Measurements from ENCODE around the gene CFAP61. TPM values are rescaled to one million over a fixed set of nuclear protein-coding genes. Genes with fewer than 3 reads are reported as not detected.

Gene CFAP61
- total RNA-seq, 4 donors from 2014 or later: 0.19 to 1.4 (median 1.1) TPM

DNA sequence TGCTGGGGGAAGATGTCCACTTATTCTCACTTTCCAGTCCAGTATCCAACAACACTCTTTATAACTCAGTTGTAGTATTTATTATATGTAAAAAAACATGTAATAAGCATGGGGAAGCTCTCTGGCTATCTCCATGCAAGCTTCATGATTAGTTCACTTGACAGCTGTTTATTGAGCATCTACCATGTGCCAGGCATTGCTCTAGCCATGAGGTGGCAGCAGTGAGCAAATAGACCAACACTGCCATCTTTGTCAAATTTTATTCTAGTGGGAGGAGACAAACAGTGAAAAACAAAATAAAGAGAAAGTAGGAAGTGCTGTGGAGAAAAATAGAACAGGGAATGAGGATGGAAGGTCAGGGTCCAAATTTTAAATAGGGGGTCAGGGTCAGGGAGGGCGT is 131.8 kb downstream of the CFAP61 start:
- DNase-seq (ENCODE audit: low spot score in 2 of 2): no peak
- 77 to 86% methylated on average over 1 of the region's 1 CpG for WGBS, 2 donors
- TF ChIP-seq, protein P1, sequence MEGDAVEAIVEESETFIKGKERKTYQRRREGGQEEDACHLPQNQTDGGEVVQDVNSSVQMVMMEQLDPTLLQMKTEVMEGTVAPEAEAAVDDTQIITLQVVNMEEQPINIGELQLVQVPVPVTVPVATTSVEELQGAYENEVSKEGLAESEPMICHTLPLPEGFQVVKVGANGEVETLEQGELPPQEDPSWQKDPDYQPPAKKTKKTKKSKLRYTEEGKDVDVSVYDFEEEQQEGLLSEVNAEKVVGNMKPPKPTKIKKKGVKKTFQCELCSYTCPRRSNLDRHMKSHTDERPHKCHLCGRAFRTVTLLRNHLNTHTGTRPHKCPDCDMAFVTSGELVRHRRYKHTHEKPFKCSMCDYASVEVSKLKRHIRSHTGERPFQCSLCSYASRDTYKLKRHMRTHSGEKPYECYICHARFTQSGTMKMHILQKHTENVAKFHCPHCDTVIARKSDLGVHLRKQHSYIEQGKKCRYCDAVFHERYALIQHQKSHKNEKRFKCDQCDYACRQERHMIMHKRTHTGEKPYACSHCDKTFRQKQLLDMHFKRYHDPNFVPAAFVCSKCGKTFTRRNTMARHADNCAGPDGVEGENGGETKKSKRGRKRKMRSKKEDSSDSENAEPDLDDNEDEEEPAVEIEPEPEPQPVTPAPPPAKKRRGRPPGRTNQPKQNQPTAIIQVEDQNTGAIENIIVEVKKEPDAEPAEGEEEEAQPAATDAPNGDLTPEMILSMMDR (IDR thresholded peaks at IDR 0.05): no peak
- TF ChIP-seq POLR2A (IDR thresholded peaks at IDR 0.05): no peak
- no peak overlapping the region for H3K4me3 ChIP-seq (ENCODE audit: low read depth, poor library complexity, severe bottlenecking)
- intact Hi-C loops (cut with DNase I; ENCODE audit: low total_unique reads): no loop called here

DNA sequence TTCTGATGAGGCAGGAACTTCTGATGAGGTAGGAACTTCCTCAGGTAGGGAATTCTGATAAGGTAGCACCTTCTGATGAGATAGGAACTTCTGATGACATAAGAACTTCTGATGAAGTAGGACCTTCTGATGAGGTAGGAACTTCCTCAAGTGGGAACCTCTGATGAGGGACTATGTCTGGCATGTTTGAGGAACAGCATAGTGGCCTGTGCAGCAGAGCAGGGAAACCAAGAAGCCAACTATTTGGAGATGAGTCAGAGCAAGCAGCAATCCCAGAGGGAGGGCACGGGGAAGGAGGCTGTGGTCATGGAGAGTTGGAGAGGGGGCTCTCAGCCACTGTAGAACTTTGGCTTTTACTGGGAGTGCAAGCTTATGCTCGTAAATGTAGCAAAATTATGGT is 132.4 kb downstream of the CFAP61 start:
- H3K4me3 ChIP-seq (ENCODE audit: low read depth, poor library complexity, severe bottlenecking): no peak overlapping the region
- WGBS, 2 donors: 67 to 87% methylated on average over 2 of the region's 2 CpGs
- TF ChIP-seq, protein P1 (IDR thresholded peaks at IDR 0.05): no peak
- no peak for TF ChIP-seq POLR2A (IDR thresholded peaks at IDR 0.05)
- intact Hi-C loops (cut with DNase I; ENCODE audit: low total_unique reads): no loop called here
- DNase-seq (ENCODE audit: low spot score in 2 of 2): no peak

DNA sequence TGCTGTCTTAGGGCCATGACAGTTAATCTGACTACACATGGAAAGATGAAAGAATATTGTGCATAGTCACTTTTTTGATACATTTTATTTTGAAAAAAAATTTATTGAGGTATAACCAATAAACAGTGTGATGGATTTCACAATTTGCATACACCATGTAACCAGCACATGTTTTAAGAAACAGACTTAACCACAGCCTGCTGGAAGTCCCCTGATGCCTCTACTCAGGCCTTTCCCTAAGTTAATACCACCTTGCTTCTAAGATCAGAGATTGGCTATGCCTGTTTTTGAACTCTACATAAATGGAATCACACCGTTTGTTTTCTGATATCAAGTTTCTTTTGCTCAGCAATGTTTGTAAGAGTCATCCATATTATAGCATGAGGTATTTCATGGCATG is 136.3 kb downstream of the CFAP61 start:
- no peak overlapping the region for H3K4me3 ChIP-seq (ENCODE audit: low read depth, poor library complexity, severe bottlenecking)
- WGBS, 2 donors: 69 to 80% methylated on average over 1 of the region's 1 CpG
- DNase-seq (ENCODE audit: low spot score in 2 of 2): no peak
- TF ChIP-seq, protein P1 (IDR thresholded peaks at IDR 0.05): no peak
- TF ChIP-seq POLR2A (IDR thresholded peaks at IDR 0.05): no peak
- intact Hi-C loops (cut with DNase I; ENCODE audit: low total_unique reads): no loop called here

DNA sequence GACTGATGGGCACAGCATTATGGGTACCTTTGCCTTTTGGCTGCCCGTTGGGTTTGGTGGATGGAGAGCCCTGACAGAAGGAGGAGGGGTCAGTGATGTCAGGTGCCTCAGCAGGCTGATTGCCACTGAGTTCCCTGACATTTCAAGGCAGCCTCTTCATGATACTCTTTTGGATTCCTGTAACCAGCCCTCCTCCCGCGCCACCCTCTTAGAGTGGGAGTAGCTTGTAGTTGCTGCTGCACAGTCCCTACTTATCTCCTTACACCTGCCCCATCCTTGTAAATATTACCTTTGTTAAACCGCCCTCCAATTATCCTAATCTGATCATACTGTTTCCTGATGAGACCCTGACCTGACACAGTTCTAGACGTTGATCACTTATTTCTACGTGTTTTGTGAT is 140.0 kb downstream of the CFAP61 start:
- WGBS, 2 donors: 80 to 92% methylated on average over 6 of the region's 6 CpGs
- no peak overlapping the region for H3K4me3 ChIP-seq (ENCODE audit: low read depth, poor library complexity, severe bottlenecking)
- intact Hi-C loops (cut with DNase I; ENCODE audit: low total_unique reads): no loop called here
- TF ChIP-seq, protein P1 (IDR thresholded peaks at IDR 0.05): no peak
- TF ChIP-seq POLR2A (IDR thresholded peaks at IDR 0.05): no peak
- no peak for DNase-seq (ENCODE audit: low spot score in 2 of 2)

DNA sequence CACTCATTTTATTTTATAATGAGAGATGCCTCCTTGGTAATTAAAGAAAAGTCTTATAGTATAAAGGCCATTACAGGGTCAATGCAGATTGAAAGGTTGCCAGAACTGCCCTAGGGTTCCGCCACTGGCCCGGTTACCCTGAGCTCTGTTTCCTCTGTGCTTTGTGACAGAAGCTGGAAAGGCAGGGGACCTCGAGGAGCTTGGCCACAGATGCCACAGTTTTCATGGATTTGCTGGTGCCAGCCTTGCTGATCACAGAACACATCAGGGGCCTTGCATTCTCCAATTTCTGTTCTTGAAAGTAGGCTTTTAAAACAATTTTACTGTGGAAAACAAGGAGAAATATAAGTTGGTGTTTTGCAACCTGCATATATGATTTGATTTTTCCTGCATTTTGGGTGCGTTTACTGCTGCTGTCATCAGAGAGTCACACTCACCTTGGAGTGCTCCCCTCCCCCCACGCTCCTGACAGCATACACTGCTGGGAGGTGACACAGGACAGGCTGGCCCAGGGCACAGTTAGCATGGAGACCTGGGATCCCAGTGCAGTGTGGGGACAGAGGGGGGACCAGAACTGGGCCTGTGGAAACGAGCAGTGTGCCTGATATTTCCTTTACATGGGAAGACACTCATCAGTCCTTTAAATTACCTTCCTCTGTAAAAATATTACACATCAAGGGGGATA is 142.8 kb downstream of the CFAP61 start:
- TF ChIP-seq, protein P1 (IDR thresholded peaks at IDR 0.05): no peak
- no peak for TF ChIP-seq POLR2A (IDR thresholded peaks at IDR 0.05)
- WGBS, 2 donors: 57 to 64% methylated on average over 6 of the region's 6 CpGs
- no peak for DNase-seq (ENCODE audit: low spot score in 2 of 2)
- intact Hi-C loops (cut with DNase I; ENCODE audit: low total_unique reads): no loop called here
- H3K4me3 ChIP-seq (ENCODE audit: low read depth, poor library complexity, severe bottlenecking): no peak overlapping the region

DNA sequence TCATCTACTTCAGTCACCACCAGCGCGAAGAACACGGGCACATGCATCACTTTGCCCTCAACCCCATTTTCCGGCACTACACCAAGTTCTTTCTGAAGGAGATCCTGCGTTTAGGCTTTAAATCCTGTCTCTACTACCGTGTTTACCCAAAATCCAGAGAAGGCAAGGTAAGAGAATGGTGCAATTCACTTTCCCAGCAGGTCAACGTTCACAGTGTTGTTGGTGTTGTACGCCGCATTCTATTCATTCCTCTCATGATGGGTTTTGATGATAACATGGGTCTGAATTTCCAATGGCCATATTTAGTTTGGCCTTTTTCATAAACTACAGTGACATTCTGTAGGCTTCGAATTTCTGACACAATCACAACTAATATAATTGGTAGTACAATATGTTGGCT is 144.3 kb downstream of the CFAP61 start:
- no peak overlapping the region for H3K4me3 ChIP-seq (ENCODE audit: low read depth, poor library complexity, severe bottlenecking)
- no peak for DNase-seq (ENCODE audit: low spot score in 2 of 2)
- TF ChIP-seq, protein P1 (IDR thresholded peaks at IDR 0.05): no peak
- no peak for TF ChIP-seq POLR2A (IDR thresholded peaks at IDR 0.05)
- WGBS, 2 donors: 94% methylated on average over 10 of the region's 10 CpGs
- intact Hi-C loops (cut with DNase I; ENCODE audit: low total_unique reads): no loop called here
